Skeletal muscle satellite cell (primary cell): ENCODE results near the gene CXCR1. TPM values are rescaled to one million over a fixed set of nuclear protein-coding genes. Genes with fewer than 3 reads are reported as not detected.
A peak's percentile ranks its signal among the peaks of the same experiment; 100 is the strongest.

ENCODE experiments used
- H3K27me3 ChIP-seq: 2 replicates; pipeline ENCODE4 v1.7.0; 2013; ENCODE audit warnings: low read length; ENCODE audit not compliant: control insufficient read depth, insufficient read depth
- H3K36me3 ChIP-seq: 2 replicates; pipeline ENCODE4 v1.7.0; 2013; ENCODE audit warnings: mild to moderate bottlenecking, control low read depth, low read length; ENCODE audit not compliant: insufficient read depth
- H3K4me1 ChIP-seq: 2 replicates; pipeline ENCODE4 v1.7.0; 2013; ENCODE audit warnings: low read length; ENCODE audit not compliant: control insufficient read depth, insufficient read depth
- H3K4me2 ChIP-seq: 2 replicates; pipeline ENCODE4 v1.7.0; 2013; ENCODE audit warnings: mild to moderate bottlenecking, low read length
- H3K4me3 ChIP-seq: 2 replicates; pipeline ENCODE4 v1.7.0; 2013; ENCODE audit warnings: low read length
- H3K9ac ChIP-seq: 2 replicates; pipeline ENCODE4 v1.7.0; 2013; ENCODE audit warnings: mild to moderate bottlenecking, low read depth, low read length, moderate library complexity
- H3K9me3 ChIP-seq: replicated peaks from 2 replicates; pipeline ENCODE4 v1.7.0; 2013; ENCODE audit warnings: mild to moderate bottlenecking, control low read depth, low read length
- total RNA-seq: library from RNA; depleted of rRNA; stranded (reverse); fragments of >200 nt; gene quantifications from 2 replicates; pipeline ENCODE4 v1.2.3, GENCODE V29; 2012; rRNA removed

CXCR1 gene
- total RNA-seq: not detected in 2 replicates

GRCh38 chr2:218166791-218167190 lies at the start of gene CXCR1:
TSS of gene CXCR1 (minus strand) at chr2:218166962. CDS start at chr2:218165211, 1,751 bp downstream.
- no peaks in the 10 kb centered on the region for H3K4me1 ChIP-seq
- H3K4me2 ChIP-seq: no peak within 1 kb of the TSS
- peaks cover 82% of the 10 kb centered on the region for H3K27me3 ChIP-seq
- H3K9me3 ChIP-seq: no peaks in the 10 kb centered on the region
- H3K36me3 ChIP-seq: no peaks in the 10 kb centered on the region
- no peak within 1 kb of the TSS for H3K4me3 ChIP-seq
- H3K9ac ChIP-seq: no peak within 1 kb of the TSS

DNA sequence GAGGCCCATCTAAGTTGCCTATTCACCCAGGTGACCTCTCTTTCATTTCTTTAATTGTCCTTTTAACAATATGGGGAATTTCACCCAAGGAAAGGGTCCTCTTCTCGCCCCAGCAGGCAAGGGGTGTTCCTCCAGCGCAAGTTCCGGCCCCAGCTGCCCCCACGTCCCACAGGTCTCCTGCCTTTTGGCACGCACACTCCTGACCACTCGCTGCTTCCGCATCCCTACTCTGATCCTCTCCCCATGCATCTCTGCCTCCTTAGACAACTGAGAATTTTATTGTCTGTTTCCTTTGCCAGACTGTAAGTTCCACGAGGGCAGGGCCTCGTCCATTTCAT lies 49.5 kb upstream of the CXCR1 start:
- Histone ChIP-seq H3K36me3 (peaks cover 17% of the 10 kb centered on the region), H3K9me3 (no peaks in the 10 kb centered on the region), H3K27me3 (peaks cover 5% of the 10 kb centered on the region), H3K4me3 (peak overlapping the region; percentile 92), H3K9ac (peak overlapping the region; percentile 99), H3K4me2 (peak overlapping the region; percentile 89), H3K4me1 (peaks cover 32% of the 10 kb centered on the region)

- no peak overlapping the region for H3K9ac ChIP-seq
- no peaks in the 10 kb centered on the region for H3K36me3 ChIP-seq
- peaks cover 11% of the 10 kb centered on the region for H3K4me1 ChIP-seq
- no peak overlapping the region for H3K4me2 ChIP-seq
- peaks cover 5% of the 10 kb centered on the region for H3K27me3 ChIP-seq
- no peak overlapping the region for H3K4me3 ChIP-seq
- H3K9me3 ChIP-seq: peaks cover 4% of the 10 kb centered on the region
Measured at GRCh38 chr2:218214116-218214515, 47.4 kb upstream of the CXCR1 start.

DNA sequence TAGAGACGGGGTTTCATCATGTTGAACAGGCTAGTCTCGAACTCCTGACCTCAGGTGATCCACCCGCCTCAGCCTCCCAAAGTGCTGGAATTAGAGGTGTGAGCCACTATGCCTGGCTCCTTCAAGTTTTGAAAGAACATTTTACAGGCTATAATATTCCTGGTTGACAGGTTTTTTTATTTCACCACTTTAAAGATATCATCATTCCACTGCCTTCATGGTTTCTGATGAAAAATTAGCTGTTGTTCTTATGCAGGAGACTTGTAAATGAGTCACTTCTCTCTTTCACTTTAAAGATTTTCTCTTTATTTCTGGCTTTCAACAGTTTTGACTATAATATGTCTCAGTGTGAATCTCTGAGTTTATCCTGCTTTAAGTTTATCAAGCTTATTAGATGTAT lies 42.3 kb upstream of the CXCR1 start:
- Histone ChIP-seq H3K36me3 (no peaks in the 10 kb centered on the region), H3K4me1 (no peaks in the 10 kb centered on the region), H3K9me3 (peaks cover 5% of the 10 kb centered on the region), H3K4me3 (no peak overlapping the region), H3K27me3 (peaks cover 22% of the 10 kb centered on the region), H3K4me2 (no peak overlapping the region), H3K9ac (no peak overlapping the region)

DNA sequence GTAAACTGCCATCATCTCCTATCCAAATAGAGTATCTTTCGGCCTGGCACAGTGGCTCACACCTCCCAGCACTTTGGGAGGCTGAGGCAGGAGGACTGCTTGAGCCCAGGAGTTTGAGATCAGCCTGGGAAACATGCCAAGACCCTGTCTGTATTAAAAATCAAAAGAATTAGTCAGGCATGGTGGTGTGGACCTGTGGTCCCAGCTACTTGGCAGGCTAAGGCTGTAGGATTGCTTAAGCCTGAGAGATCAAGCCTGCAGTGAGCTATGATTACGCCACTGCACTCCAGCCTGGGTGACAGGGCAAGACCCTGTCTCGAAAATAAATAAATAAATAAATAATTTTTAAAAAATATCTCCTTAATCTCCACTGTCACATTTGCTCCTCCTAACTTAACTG lies 35.5 kb upstream of the CXCR1 start:
- H3K4me3 ChIP-seq: no peak overlapping the region
- peaks cover 40% of the 10 kb centered on the region for H3K27me3 ChIP-seq
- no peaks in the 10 kb centered on the region for H3K9me3 ChIP-seq
- H3K36me3 ChIP-seq: no peaks in the 10 kb centered on the region
- H3K4me1 ChIP-seq: no peaks in the 10 kb centered on the region
- no peak overlapping the region for H3K4me2 ChIP-seq
- H3K9ac ChIP-seq: no peak overlapping the region

- Histone ChIP-seq H3K4me2 (no peak overlapping the region), H3K36me3 (no peaks in the 10 kb centered on the region), H3K4me3 (no peak overlapping the region), H3K27me3 (peaks cover 21% of the 10 kb centered on the region), H3K4me1 (peaks cover 4% of the 10 kb centered on the region), H3K9me3 (no peaks in the 10 kb centered on the region), H3K9ac (no peak overlapping the region)
Measured at GRCh38 chr2:218196974-218197373, 30.2 kb upstream of the CXCR1 start.

DNA sequence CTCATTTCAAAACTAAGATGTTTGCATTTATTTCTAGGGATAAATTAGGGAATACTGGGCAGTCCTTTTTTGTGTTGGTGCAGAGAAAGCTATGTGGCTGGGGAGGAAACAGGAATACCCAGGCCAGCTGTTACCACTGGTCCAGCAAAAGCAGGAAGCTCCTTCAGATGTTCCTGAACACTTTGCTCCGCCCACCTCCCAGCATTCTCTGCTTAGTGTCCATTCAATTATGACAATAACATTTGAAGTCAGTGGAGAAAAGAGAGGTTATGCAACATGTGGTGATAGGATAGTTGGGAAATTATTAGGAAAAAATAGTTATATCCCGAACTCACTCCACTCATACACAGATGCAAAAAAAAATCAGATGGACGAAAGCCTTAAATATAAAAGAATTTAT lies 28.1 kb upstream of the CXCR1 start:
- Histone ChIP-seq H3K9me3 (no peaks in the 10 kb centered on the region), H3K9ac (no peak overlapping the region), H3K4me2 (no peak overlapping the region), H3K36me3 (no peaks in the 10 kb centered on the region), H3K27me3 (peaks cover 10% of the 10 kb centered on the region), H3K4me1 (peaks cover 4% of the 10 kb centered on the region), H3K4me3 (no peak overlapping the region)

DNA sequence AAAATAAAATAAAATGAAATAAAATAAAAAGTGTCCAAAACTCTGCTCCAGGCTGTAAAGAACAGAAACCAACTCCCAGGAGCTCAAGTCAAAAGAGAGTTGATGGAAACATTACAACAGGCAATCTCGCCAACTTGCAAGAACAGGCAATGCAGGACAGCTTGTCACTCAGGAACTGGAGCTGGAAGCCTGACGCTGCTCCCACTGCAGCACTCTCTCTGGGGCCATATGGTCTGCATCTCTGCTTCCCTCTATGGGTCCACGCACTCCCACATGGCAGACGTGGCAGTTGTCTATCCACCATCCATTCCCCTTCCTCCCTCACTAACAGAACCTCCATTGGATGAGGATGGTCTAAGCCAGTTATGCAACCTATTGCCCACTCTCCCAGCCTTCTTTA lies 26.9 kb upstream of the CXCR1 start:
- H3K4me2 ChIP-seq: no peak overlapping the region
- no peak overlapping the region for H3K4me3 ChIP-seq
- H3K36me3 ChIP-seq: no peaks in the 10 kb centered on the region
- peaks cover 4% of the 10 kb centered on the region for H3K4me1 ChIP-seq
- peaks cover 2% of the 10 kb centered on the region for H3K27me3 ChIP-seq
- H3K9ac ChIP-seq: no peak overlapping the region
- no peaks in the 10 kb centered on the region for H3K9me3 ChIP-seq

DNA sequence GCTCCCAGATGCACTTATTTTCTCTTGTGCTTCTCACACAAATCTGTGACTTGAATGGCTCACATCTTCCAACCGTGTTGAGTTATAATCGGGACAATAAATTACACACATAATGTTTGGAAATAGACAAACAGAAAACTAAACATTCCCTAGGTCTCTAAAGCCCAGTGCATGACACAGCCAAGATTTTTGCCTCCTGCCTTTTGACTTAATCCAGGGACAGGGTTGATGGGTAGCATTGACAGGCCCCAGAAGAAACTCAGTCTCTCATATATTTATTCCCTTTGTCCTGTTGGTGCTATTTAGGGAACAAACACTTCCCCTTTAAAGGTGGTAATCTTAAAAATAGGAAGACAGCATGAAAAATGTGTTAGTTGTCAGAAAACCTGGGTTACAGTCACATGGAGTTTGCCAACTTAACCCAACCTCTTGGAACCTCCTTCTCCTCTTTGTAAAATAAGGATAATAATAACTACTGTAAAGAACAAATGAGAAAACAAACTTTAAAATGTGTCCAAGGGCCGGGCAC lies 26.2 kb upstream of the CXCR1 start:
- Histone ChIP-seq H3K4me1 (peaks cover 4% of the 10 kb centered on the region), H3K9ac (no peak overlapping the region), H3K4me2 (no peak overlapping the region), H3K9me3 (no peaks in the 10 kb centered on the region), H3K27me3 (no peaks in the 10 kb centered on the region), H3K36me3 (no peaks in the 10 kb centered on the region), H3K4me3 (no peak overlapping the region)

DNA sequence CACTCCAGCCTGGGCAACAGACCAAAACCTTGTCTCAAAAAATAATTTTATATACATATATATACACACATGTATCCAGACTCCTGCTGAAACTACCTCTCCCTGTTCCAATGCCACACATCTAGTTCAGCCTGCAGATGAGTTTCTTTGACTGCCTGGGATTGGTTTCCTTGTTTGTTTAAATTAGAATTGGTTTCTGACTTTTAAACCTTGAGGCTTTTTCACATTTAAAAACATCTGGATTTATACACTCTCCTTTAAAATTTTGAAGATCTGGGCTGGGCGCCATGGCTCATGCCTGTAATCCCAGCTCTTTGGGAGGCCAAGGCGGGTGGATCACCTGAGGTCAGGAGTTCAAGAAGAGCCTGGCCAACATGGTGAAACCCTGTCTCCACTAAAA lies 21.8 kb upstream of the CXCR1 start:
- Histone ChIP-seq H3K27me3 (peaks cover 10% of the 10 kb centered on the region), H3K4me3 (no peak overlapping the region), H3K36me3 (no peaks in the 10 kb centered on the region), H3K9ac (no peak overlapping the region), H3K4me1 (peaks cover 3% of the 10 kb centered on the region), H3K9me3 (no peaks in the 10 kb centered on the region), H3K4me2 (no peak overlapping the region)

- Histone ChIP-seq H3K9me3 (no peaks in the 10 kb centered on the region), H3K36me3 (no peaks in the 10 kb centered on the region), H3K27me3 (peaks cover 18% of the 10 kb centered on the region), H3K4me2 (no peak overlapping the region), H3K9ac (no peak overlapping the region), H3K4me3 (no peak overlapping the region), H3K4me1 (peaks cover 3% of the 10 kb centered on the region)
Measured at GRCh38 chr2:218187296-218188015, 20.7 kb upstream of the CXCR1 start.

- Histone ChIP-seq H3K9ac (no peak overlapping the region), H3K9me3 (no peaks in the 10 kb centered on the region), H3K4me3 (no peak overlapping the region), H3K36me3 (no peaks in the 10 kb centered on the region), H3K4me2 (no peak overlapping the region), H3K4me1 (peaks cover 3% of the 10 kb centered on the region), H3K27me3 (peaks cover 20% of the 10 kb centered on the region)
Measured at GRCh38 chr2:218186876-218187275, 20.1 kb upstream of the CXCR1 start.
